Muscle layer of colon (tissue), 2 donors: ENCODE results near the gene XRN2.

ENCODE experiments used
- H3K27ac ChIP-seq: one replicate; pipeline ENCODE4 v1.7.0; 2013; ENCODE audit warnings: low read depth, mild to moderate bottlenecking, low read length, moderate library complexity
- H3K27me3 ChIP-seq, 2 donors: one replicate each; pipeline ENCODE4 v1.7.0; 2013; ENCODE audit warnings: low read length in 2 of 2, mild to moderate bottlenecking in 2 of 2; ENCODE audit not compliant: insufficient read depth in 2 of 2, control insufficient read depth in 1 of 2
- H3K36me3 ChIP-seq: one replicate; pipeline ENCODE4 v1.7.0; 2013; ENCODE audit warnings: mild to moderate bottlenecking, low read length; ENCODE audit not compliant: insufficient read depth
- H3K4me1 ChIP-seq: one replicate; pipeline ENCODE4 v1.7.0; 2013; ENCODE audit warnings: mild to moderate bottlenecking, low read length; ENCODE audit not compliant: insufficient read depth
- H3K4me3 ChIP-seq, 2 donors: one replicate each; pipeline ENCODE4 v1.7.0; 2013; ENCODE audit warnings: low read length in 2 of 2, low read depth in 1 of 2, mild to moderate bottlenecking in 1 of 2, moderate library complexity in 1 of 2
- H3K9ac ChIP-seq: one replicate; pipeline ENCODE4 v1.7.0; 2013; ENCODE audit warnings: low read length
- H3K9me3 ChIP-seq: one replicate; pipeline ENCODE4 v1.7.0; 2013; ENCODE audit warnings: mild to moderate bottlenecking, low read length
- donor health status: abdominal sarcoma.
- donor health status: Adenocarcinoma of cecum.

Gene XRN2

GRCh38 chr20:21272679-21273078 is 30.5 kb upstream of the XRN2 start:
- no peaks in the 10 kb centered on the region for H3K27me3 ChIP-seq
- peaks cover 3% of the 10 kb centered on the region for H3K9me3 ChIP-seq
- no peak overlapping the region for H3K4me3 ChIP-seq
- no peak overlapping the region for H3K27ac ChIP-seq
- no peak overlapping the region for H3K9ac ChIP-seq
- no peaks in the 10 kb centered on the region for H3K36me3 ChIP-seq
- H3K4me1 ChIP-seq = no peaks in the 10 kb centered on the region

GRCh38 chr20:21273755-21274386 is 29.3 kb upstream of the XRN2 start:
- Histone ChIP-seq H3K9me3 (peaks cover 3% of the 10 kb centered on the region), H3K27ac (no peak overlapping the region), H3K4me3 (no peak overlapping the region), H3K36me3 (no peaks in the 10 kb centered on the region), H3K27me3 (no peaks in the 10 kb centered on the region), H3K9ac (no peak overlapping the region), H3K4me1 (no peaks in the 10 kb centered on the region)

GRCh38 chr20:21278829-21279228 is 24.3 kb upstream of the XRN2 start:
- Histone ChIP-seq H3K27me3 (no peaks in the 10 kb centered on the region), H3K36me3 (no peaks in the 10 kb centered on the region), H3K9me3 (no peaks in the 10 kb centered on the region), H3K9ac (no peak overlapping the region), H3K27ac (no peak overlapping the region), H3K4me3 (no peak overlapping the region), H3K4me1 (no peaks in the 10 kb centered on the region)

DNA sequence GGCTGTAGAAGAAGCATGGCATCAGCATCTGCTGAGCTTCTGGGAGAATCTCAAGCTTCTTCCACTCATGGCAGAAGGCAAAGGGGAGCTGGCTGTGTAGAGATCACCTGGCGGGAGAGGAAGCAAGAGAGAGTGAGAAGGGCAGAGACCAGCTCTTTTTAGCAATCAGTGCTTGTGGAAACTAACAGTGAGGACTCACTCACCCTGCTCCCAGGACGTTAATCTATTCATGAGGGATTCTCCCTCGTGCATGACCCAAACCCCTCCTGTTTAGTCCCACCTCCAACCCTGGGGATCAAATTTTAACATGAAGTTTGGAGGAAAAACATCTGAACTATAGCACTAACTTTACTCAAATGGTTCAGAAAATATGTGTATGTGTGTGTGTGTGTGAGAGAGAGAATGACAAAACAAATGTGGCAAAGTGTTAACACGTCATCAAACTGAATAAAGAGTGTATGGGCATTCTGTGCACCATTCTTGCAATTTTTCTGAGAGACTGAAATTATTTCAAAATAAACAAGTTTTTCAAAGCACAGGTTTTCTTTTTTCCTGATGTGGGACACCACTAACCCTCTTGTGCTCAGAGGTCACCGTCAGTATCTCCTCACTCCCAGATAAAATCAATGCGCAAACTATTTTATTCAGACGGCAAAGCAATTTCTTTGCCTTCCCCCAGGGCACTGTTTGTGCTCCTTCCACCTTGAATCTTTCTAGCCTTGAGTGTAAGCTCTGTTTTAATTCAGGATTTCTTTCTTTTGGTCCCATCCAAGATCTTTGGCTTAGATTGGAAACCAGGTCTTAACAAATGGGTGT is 23.2 kb upstream of the XRN2 start:
- Histone ChIP-seq H3K4me3 (no peak overlapping the region), H3K4me1 (no peaks in the 10 kb centered on the region), H3K27me3 (no peaks in the 10 kb centered on the region), H3K36me3 (no peaks in the 10 kb centered on the region), H3K27ac (no peak overlapping the region), H3K9ac (no peak overlapping the region), H3K9me3 (no peaks in the 10 kb centered on the region)

DNA sequence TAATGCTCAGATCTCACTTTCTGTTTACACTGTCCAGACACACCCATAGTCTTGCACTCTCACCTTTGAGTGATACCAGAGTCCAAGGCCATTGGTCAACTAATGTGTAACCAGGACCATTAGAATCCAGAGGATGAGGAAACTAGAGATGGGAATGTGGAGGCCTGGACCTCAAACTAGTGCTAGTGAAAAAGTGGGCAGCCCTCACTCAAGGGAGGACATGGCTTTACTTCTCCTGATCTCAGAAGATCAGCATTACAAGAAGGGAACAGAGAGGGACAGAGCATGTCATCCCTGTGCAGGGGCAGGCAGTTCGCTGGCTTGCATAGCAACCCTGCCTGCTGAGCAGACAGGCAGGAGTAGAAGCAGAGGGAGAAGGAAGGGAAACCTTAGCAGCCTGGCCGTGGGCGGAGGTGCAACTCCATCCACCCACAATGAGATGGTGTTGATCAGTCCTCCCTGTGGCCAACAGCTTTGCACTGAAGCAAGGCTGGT is 22.6 kb upstream of the XRN2 start:
- no peak overlapping the region for H3K4me3 ChIP-seq
- H3K27ac ChIP-seq = no peak overlapping the region
- no peaks in the 10 kb centered on the region for H3K36me3 ChIP-seq
- no peaks in the 10 kb centered on the region for H3K9me3 ChIP-seq
- no peak overlapping the region for H3K9ac ChIP-seq
- no peaks in the 10 kb centered on the region for H3K4me1 ChIP-seq
- H3K27me3 ChIP-seq = no peaks in the 10 kb centered on the region

DNA sequence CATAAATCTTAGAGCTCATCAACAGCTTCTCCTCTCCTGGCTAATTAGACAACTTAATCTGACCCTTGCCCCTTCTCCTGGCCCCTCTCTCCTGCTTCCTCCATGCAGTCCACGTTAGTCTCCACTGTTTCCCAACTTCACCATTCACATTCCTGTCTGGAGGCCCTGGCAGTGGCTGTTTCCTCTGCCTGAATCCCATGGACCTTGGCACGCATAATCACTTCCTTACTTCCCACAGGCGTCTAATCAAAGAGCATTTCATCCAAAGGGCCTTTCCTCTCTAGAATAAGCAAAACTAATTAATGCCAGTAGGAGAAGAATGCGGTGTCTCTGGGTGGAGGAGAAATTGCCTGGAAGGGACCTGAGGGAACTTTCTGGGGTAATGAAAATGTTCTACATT is 16.4 kb upstream of the XRN2 start:
- Histone ChIP-seq H3K9me3 (no peaks in the 10 kb centered on the region), H3K27ac (no peak overlapping the region), H3K27me3 (no peaks in the 10 kb centered on the region), H3K4me3 (no peak overlapping the region), H3K4me1 (no peaks in the 10 kb centered on the region), H3K9ac (no peak overlapping the region), H3K36me3 (no peaks in the 10 kb centered on the region)

GRCh38 chr20:21288587-21289370 is 14.4 kb upstream of the XRN2 start:
- Histone ChIP-seq H3K36me3 (no peaks in the 10 kb centered on the region), H3K4me3 (no peak overlapping the region), H3K9me3 (no peaks in the 10 kb centered on the region), H3K27me3 (no peaks in the 10 kb centered on the region), H3K9ac (no peak overlapping the region), H3K4me1 (no peaks in the 10 kb centered on the region), H3K27ac (no peak overlapping the region)

DNA sequence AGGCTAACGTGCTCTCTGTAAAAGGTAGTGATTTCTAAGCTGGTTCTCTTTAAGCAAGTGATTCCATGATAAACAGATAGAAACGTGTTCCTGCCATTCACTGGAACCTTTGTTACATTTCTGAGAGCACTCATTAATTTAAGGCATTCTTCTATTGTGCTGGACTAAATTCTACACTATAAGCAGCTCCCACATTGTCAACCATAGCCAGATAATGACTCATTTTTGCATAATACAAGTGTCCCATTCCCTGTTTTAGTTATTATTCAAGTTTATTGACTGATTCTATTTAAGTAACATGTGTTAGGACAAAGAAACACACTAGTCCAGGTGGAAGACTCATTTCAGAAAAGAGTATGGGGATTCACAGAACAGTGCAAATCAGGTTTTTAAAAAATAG is 13.5 kb upstream of the XRN2 start:
- no peaks in the 10 kb centered on the region for H3K4me1 ChIP-seq
- no peaks in the 10 kb centered on the region for H3K27me3 ChIP-seq

DNA sequence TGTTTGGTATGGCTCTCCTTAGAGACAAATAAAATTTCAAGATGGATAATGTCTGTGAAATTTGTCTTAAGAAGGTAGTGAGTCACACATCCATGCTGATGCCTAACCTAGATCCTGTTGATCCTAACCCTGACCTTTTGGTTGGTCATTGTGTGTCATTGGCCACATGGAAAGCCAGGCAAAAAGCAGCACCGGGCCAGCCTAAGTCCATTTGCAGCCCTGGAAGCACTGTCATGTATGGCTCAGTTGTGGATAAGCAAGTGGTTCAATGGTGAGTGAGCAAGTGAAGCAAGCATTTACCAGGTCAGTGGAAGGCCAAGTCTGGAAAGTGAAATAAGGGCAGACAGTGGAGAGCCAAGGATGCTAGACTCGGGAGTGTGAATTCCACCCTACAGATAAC is 12.1 kb upstream of the XRN2 start:
- no peak overlapping the region for H3K4me3 ChIP-seq
- H3K36me3 ChIP-seq = no peaks in the 10 kb centered on the region
- no peaks in the 10 kb centered on the region for H3K4me1 ChIP-seq
- H3K27me3 ChIP-seq = no peaks in the 10 kb centered on the region
- no peak overlapping the region for H3K9ac ChIP-seq
- no peak overlapping the region for H3K27ac ChIP-seq
- no peaks in the 10 kb centered on the region for H3K9me3 ChIP-seq

More for the DNA sequence above, 13.5 kb upstream of the XRN2 start:
- Histone ChIP-seq H3K27ac (no peak overlapping the region), H3K4me3 (no peak overlapping the region), H3K9me3 (no peaks in the 10 kb centered on the region), H3K36me3 (no peaks in the 10 kb centered on the region), H3K9ac (no peak overlapping the region)

DNA sequence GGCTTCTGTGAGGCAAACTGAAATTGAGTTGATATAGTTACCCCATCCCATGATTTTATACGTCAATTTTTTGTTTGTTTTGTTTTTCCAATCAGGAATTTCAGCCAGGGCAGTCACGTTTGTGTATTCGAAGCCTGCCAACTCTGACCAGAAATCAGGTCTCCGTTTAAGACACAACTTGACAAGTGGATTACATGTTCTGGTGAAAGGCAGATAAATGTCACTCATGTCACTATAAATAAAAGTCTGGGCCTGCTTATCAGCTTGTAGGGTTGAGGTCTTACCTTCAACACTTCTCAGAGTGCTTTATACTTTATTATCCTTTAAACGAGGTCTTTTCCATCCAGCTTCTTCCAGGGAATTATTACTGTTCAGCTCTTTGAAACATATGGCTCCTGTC is 8.4 kb upstream of the XRN2 start:
- no peak overlapping the region for H3K27ac ChIP-seq
- no peaks in the 10 kb centered on the region for H3K36me3 ChIP-seq
- no peaks in the 10 kb centered on the region for H3K9me3 ChIP-seq
- no peaks in the 10 kb centered on the region for H3K27me3 ChIP-seq
- H3K4me1 ChIP-seq = no peaks in the 10 kb centered on the region
- H3K9ac ChIP-seq = no peak overlapping the region
- no peak overlapping the region for H3K4me3 ChIP-seq

- peaks cover 16% of the 10 kb centered on the region for H3K4me1 ChIP-seq
- H3K9ac ChIP-seq = peak overlapping the region; percentile 65
- peak overlapping the region; percentile 83 to 94 for H3K4me3 ChIP-seq
- peak overlapping the region; percentile 97 for H3K27ac ChIP-seq
- no peaks in the 10 kb centered on the region for H3K36me3 ChIP-seq
- H3K9me3 ChIP-seq = no peaks in the 10 kb centered on the region
- no peaks in the 10 kb centered on the region for H3K27me3 ChIP-seq
Measured at GRCh38 chr20:21301940-21302663, 1.0 kb upstream of the XRN2 start.
